Measurements from ENCODE around the gene TLX2. TPM values are rescaled to one million over a fixed set of nuclear protein-coding genes. Genes with fewer than 3 reads are reported as not detected.
"Not testable (repeated sequence)": the region's sequence is repeated elsewhere in the genome, so short reads cannot be mapped to it uniquely, and the experiment has no call there.

Gene TLX2
- total RNA-seq, 1 experiment from 2014 or later, result 3.1 TPM

GRCh38 chr2:74558284-74559230 is 44.3 kb downstream of the TLX2 start:
- Histone ChIP-seq H3K9me2 (replicated peaks; ENCODE audit: low read length) (no peaks in the 10 kb centered on the region), H3K9me3 (ENCODE audit: low read length) (no peaks in the 10 kb centered on the region), H3K4me2 (ENCODE audit: low read length) (no peak overlapping the region), H3K27me3 (ENCODE audit: low read length) (no peaks in the 10 kb centered on the region), H3K79me2 (ENCODE audit: low read length) (no peaks in the 10 kb centered on the region), H3K9ac (ENCODE audit: low read length) (no peak overlapping the region), H3K36me3 (ENCODE audit: low read depth, low read length) (no peaks in the 10 kb centered on the region), H4K20me1 (ENCODE audit: low read length) (no peaks in the 10 kb centered on the region), H3F3A (ENCODE audit: low read length, unreplicated experiment) (no peaks in the 10 kb centered on the region), H3K4me1 (ENCODE audit: insufficient read depth, low read length) (peaks cover 9% of the 10 kb centered on the region), H3K27ac (ENCODE audit: low read length) (no peak overlapping the region), H3K4me3 (ENCODE audit: low read length) (no peak overlapping the region), H2AFZ (ENCODE audit: low read length) (no peak overlapping the region)
- ChIA-PET POLR2A (ENCODE audit: unreplicated experiment) (interaction anchor here (0.6 kb wide), 2 partner anchors 32 to 303 kb away, joined by 3 to 5 read pairs; no protein-coding TSS in a partner anchor), CTCF (no interaction called here)
- intact Hi-C loops (cut with micrococcal nuclease), result no loop called here
- DNase-seq (peak; percentile 14), ATAC-seq (peak; percentile 12; the same call in 1 of the 2 replicates)
- TF ChIP-seq EZH2phosphoT487 (IDR thresholded peaks at IDR 0.05; ENCODE audit: borderline replicate concordance, low read length) (no peak), EZH2 (IDR thresholded peaks at IDR 0.05; ENCODE audit: low read length, unreplicated experiment) (no peak)
- TF ChIP-seq, protein P1, sequence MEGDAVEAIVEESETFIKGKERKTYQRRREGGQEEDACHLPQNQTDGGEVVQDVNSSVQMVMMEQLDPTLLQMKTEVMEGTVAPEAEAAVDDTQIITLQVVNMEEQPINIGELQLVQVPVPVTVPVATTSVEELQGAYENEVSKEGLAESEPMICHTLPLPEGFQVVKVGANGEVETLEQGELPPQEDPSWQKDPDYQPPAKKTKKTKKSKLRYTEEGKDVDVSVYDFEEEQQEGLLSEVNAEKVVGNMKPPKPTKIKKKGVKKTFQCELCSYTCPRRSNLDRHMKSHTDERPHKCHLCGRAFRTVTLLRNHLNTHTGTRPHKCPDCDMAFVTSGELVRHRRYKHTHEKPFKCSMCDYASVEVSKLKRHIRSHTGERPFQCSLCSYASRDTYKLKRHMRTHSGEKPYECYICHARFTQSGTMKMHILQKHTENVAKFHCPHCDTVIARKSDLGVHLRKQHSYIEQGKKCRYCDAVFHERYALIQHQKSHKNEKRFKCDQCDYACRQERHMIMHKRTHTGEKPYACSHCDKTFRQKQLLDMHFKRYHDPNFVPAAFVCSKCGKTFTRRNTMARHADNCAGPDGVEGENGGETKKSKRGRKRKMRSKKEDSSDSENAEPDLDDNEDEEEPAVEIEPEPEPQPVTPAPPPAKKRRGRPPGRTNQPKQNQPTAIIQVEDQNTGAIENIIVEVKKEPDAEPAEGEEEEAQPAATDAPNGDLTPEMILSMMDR (conservative IDR thresholded peaks at IDR 0.05; ENCODE audit: low read depth, low read length), result no peak
- BruUV-seq (replicated peaks), result no TSS peak

GRCh38 chr2:74559912-74560311 is 45.7 kb downstream of the TLX2 start:
- H3K9ac ChIP-seq (ENCODE audit: low read length), result no peak overlapping the region
- no peak for TF ChIP-seq EZH2phosphoT487 (IDR thresholded peaks at IDR 0.05; ENCODE audit: borderline replicate concordance, low read length)
- no peak for TF ChIP-seq EZH2 (IDR thresholded peaks at IDR 0.05; ENCODE audit: low read length, unreplicated experiment)
- TF ChIP-seq, protein P1 (conservative IDR thresholded peaks at IDR 0.05; ENCODE audit: low read depth, low read length), result no peak
- ATAC-seq (no peak), DNase-seq (no peak)
- peaks cover 9% of the 10 kb centered on the region for H3K4me1 ChIP-seq (ENCODE audit: insufficient read depth, low read length)
- ChIA-PET CTCF (no interaction called here), POLR2A (ENCODE audit: unreplicated experiment) (no interaction called here)
- no peaks in the 10 kb centered on the region for H3K36me3 ChIP-seq (ENCODE audit: low read depth, low read length)
- no peaks in the 10 kb centered on the region for H3K9me2 ChIP-seq (replicated peaks; ENCODE audit: low read length)
- intact Hi-C loops (cut with micrococcal nuclease), result no loop called here
- no peaks in the 10 kb centered on the region for H3K9me3 ChIP-seq (ENCODE audit: low read length)
- H2AFZ ChIP-seq (ENCODE audit: low read length), result no peak overlapping the region
- BruUV-seq (replicated peaks), result no TSS peak
- H3K4me2 ChIP-seq (ENCODE audit: low read length), result no peak overlapping the region
- H3F3A ChIP-seq (ENCODE audit: low read length, unreplicated experiment), result no peaks in the 10 kb centered on the region
- H3K27me3 ChIP-seq (ENCODE audit: low read length), result no peaks in the 10 kb centered on the region
- H4K20me1 ChIP-seq (ENCODE audit: low read length), result no peaks in the 10 kb centered on the region
- no peak overlapping the region for H3K27ac ChIP-seq (ENCODE audit: low read length)
- no peaks in the 10 kb centered on the region for H3K79me2 ChIP-seq (ENCODE audit: low read length)
- H3K4me3 ChIP-seq (ENCODE audit: low read length), result no peak overlapping the region

GRCh38 chr2:74560591-74560990 is 46.3 kb downstream of the TLX2 start:
- H3K4me2 ChIP-seq (ENCODE audit: low read length), result peak overlapping the region; percentile 6; the same call in 1 of the 2 replicates
- no peaks in the 10 kb centered on the region for H3K36me3 ChIP-seq (ENCODE audit: low read depth, low read length)
- ChIA-PET CTCF (no interaction called here), POLR2A (ENCODE audit: unreplicated experiment) (no interaction called here)
- H3K27me3 ChIP-seq (ENCODE audit: low read length), result no peaks in the 10 kb centered on the region
- intact Hi-C loops (cut with micrococcal nuclease), result no loop called here
- ATAC-seq (peak; percentile 64), DNase-seq (peak; percentile 63)
- H3K4me1 ChIP-seq (ENCODE audit: insufficient read depth, low read length), result peaks cover 9% of the 10 kb centered on the region
- H3K9me2 ChIP-seq (replicated peaks; ENCODE audit: low read length), result no peaks in the 10 kb centered on the region
- H3K9ac ChIP-seq (ENCODE audit: low read length), result no peak overlapping the region
- no TSS peak for BruUV-seq (replicated peaks)
- H3K27ac ChIP-seq (ENCODE audit: low read length), result no peak overlapping the region
- TF ChIP-seq, protein P1 (conservative IDR thresholded peaks at IDR 0.05; ENCODE audit: low read depth, low read length), result no peak
- TF ChIP-seq EZH2phosphoT487 (IDR thresholded peaks at IDR 0.05; ENCODE audit: borderline replicate concordance, low read length), result no peak
- TF ChIP-seq EZH2 (IDR thresholded peaks at IDR 0.05; ENCODE audit: low read length, unreplicated experiment), result no peak
- H4K20me1 ChIP-seq (ENCODE audit: low read length), result no peaks in the 10 kb centered on the region
- H2AFZ ChIP-seq (ENCODE audit: low read length), result peak overlapping the region; percentile 48; the same call in 1 of the 2 replicates
- H3K4me3 ChIP-seq (ENCODE audit: low read length), result no peak overlapping the region
- H3F3A ChIP-seq (ENCODE audit: low read length, unreplicated experiment), result no peaks in the 10 kb centered on the region
- H3K79me2 ChIP-seq (ENCODE audit: low read length), result no peaks in the 10 kb centered on the region
- no peaks in the 10 kb centered on the region for H3K9me3 ChIP-seq (ENCODE audit: low read length)

DNA sequence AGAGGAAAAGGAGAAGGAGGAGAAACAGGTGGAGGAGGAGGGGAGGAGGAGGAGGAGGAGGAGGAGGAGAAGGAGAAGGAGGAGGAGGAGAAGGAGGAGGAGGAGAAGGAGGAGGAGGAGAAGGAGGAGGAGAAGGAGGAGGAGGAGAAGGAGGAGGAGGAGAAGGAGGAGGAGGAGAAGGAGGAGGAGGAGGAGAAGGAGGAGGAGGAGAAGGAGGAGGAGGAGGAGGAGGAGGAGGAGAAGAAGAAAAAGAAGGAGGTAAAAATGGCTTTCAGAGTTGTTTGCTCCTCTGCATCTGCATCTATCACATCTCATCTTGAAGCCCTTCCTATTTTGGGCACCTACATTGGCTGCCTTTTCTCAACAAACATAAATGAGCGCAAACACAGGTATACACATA is 46.8 kb downstream of the TLX2 start:
- ATAC-seq; H3F3A ChIP-seq (ENCODE audit: low read length, unreplicated experiment); H3K79me2 ChIP-seq (ENCODE audit: low read length); H3K9ac ChIP-seq (ENCODE audit: low read length); H3K4me3 ChIP-seq (ENCODE audit: low read length); CTCF ChIA-PET; H3K27me3 ChIP-seq (ENCODE audit: low read length); H3K9me2 ChIP-seq (replicated peaks; ENCODE audit: low read length); H4K20me1 ChIP-seq (ENCODE audit: low read length); H3K36me3 ChIP-seq (ENCODE audit: low read depth, low read length); BruUV-seq (replicated peaks); POLR2A ChIA-PET (ENCODE audit: unreplicated experiment); DNase-seq; intact Hi-C loops (cut with micrococcal nuclease); H3K9me3 ChIP-seq (ENCODE audit: low read length); H3K4me1 ChIP-seq (ENCODE audit: insufficient read depth, low read length); H3K27ac ChIP-seq (ENCODE audit: low read length); H3K4me2 ChIP-seq (ENCODE audit: low read length): not testable (repeated sequence)
- peak overlapping the region; percentile 48; the same call in 1 of the 2 replicates for H2AFZ ChIP-seq (ENCODE audit: low read length)
